Stimulated activated CD4-positive, alpha-beta T cell treated with anti-CD3 and anti-CD28 coated beads, TNF-alpha, amount 100 ng/mL, for 48 hours (primary cell): Measurements from ENCODE around the gene FARS2.

Experiments used
- DNase-seq, 3 donors: peaks; one replicate each; pipeline ENCODE4 v3.0.0-alpha.2; 2020; ENCODE audit warnings: low read depth in 3 of 3

FARS2 gene

DNA sequence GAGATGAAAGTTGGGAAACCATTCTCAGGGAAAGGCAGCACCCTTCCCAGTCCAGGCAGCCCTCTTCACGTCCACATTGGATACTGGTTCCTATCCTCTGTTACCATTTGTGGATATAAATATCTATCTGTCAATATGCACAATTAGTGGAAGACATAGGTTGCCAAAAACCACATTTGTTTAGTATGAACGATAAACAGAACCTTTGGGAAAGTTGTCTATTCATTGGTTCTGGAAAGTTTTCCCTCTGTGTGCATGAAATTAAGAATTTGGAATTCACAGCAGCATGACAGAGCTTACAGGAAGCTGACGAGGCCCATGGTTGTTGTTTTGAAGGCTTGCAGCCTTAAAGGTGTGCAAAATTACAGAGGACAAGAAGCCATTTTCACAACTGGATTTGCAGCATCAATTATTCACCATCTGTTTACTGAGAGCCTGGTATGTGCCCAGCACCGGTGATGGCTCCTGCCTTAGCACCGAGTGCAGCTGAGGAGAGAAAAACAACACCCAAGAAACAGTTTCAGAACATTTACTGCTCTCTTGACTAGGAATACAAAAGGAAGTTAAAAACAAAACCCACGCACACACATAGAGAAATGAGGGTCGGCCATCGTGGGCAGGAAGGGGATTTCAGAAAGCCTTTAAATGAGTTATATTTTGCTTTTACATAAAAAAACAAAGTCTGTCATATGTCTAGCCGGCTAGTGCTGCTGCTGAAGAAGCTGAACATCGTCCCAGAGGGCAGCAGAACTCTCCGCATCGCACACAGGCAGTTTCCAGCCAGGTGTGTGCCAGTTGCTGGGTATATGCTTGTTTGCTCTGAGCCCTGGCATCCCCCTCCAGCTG, 319.6 kb downstream of the FARS2 start:
- DNase-seq: no peak

DNA sequence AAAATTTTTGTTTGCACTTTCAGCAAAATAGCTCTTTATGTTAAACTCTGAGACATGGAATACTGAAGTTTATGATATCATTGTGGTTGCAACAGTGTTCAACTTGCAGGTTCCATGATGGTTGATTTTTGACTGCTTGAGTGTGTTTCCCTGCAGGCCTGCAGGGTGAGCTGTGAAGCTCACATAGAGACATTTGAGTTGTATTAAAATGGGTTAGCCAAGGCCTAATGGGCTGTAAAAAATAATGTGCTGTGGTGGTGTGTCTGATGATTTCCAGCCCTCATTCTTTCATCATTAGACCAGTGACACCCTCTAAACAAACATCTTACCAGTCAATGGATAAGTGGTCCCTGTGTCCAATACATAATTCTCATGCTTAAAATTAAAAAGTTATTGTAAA, 321.4 kb downstream of the FARS2 start:
- DNase-seq: no peak

- DNase-seq: no peak
Measured at GRCh38 chr6:5583528-5583927, 322.2 kb downstream of the FARS2 start.

DNA sequence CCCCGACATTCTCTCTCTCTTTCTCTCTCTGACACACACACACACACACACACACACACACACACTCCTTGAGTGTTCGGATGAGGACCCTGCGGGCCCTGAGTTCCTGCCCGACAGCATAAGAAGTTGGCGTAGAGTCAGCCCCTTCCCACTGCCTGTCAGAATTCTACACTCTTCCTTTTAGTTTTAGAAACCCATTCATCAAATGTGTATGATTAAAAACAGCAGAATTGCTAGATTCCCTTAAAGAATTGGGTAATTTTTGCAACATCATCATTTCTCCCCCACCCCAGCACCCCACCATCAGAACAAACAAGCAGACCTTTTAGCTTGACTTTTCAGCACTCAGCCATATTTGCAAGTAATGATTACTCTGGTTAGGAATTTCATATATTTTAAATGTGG, 322.8 kb downstream of the FARS2 start:
- DNase-seq: no peak

DNA sequence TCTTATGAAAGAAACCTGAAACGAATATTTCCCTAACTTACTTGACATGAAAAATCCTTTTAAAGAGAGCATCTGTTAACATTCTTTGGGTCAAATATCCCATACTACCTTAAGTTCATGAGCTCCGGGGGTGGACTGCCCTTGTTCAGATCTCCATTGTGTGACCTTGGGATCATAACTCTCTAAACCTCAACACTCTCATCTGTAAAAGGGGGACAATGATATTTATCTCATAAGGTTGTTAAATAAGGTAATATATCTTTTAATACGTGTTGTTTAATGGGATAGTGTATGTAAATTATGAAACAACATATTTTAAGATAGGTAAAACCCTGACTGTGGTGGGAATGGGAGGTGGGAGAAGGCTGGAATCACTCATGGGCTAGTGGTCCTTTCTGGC, 326.3 kb downstream of the FARS2 start:
- DNase-seq: no peak

GRCh38 chr6:5589422-5590141, 328.3 kb downstream of the FARS2 start:
- DNase-seq: no peak

DNA sequence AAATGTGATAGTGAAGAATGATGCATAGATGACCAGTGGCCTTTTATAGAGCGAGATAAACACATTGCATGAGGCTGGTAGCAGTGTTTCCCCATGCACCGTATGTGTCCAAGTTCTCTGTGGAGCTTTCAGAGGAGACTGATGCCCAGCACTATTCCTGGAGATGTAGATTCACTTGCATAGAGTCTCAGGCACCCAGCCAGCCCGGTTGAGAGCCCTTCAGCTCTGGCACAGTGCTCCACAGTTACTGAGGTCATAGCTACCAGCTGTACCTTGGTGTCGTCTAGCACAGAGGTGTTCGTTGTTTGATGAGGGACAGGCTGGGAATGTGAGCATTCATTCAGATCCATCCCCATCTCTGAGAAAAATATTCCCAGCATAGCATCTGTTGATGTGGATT, 328.9 kb downstream of the FARS2 start:
- no peak for DNase-seq

DNA sequence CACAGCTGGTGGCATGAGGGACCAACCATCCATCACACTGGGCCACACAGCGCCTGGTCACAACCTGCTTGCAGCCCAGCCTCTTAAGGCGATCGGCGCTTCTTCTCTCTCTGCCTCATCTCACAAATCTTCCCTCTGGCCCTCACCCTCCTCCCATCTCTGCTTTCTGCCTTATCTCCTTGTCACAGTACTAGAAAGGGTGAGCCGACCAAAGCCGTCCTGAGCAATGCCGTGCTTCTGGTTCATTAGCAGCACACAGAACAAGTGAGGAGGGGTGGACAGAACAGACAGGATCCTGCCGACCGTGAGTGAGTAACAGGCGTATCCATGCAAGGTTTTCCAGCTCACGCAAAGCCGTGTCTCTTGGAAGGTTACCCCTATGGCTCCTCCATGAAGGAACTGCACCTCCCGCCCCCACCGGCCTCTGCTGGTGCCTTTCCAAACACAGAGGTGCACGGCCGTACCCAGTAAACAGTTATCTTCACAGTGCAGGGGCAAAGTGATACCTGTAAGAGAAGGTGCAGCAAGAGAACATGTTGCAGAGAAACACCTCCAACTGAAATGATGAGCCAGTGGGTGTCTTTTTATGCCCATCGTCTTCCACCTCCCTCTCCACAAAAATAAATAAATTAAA, 331.7 kb downstream of the FARS2 start:
- no peak for DNase-seq

GRCh38 chr6:5595184-5595583, 333.9 kb downstream of the FARS2 start:
- no peak for DNase-seq

GRCh38 chr6:5597413-5597812, 336.1 kb downstream of the FARS2 start:
- no peak for DNase-seq

DNA sequence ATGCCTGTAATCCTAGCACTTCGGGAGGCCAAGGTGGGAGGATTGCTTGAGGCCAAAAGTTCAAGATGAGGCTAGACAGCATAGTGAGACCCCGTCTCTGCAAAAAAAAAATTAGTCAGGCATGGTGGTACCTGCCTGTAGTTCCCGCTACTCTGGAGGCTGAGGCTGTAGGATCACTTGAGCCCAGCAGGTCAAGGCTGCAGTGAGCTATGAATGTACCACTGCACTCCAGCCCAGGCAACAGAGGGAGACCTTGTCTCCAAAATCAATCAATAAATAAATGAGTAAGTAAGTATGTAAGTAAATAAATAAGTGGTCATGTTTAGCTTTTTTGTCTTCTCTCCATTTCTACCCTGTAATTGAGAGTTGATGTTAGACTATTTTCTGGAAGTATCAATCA, 336.8 kb downstream of the FARS2 start:
- no peak for DNase-seq

GRCh38 chr6:5599127-5599526, 337.8 kb downstream of the FARS2 start:
- no peak for DNase-seq

DNA sequence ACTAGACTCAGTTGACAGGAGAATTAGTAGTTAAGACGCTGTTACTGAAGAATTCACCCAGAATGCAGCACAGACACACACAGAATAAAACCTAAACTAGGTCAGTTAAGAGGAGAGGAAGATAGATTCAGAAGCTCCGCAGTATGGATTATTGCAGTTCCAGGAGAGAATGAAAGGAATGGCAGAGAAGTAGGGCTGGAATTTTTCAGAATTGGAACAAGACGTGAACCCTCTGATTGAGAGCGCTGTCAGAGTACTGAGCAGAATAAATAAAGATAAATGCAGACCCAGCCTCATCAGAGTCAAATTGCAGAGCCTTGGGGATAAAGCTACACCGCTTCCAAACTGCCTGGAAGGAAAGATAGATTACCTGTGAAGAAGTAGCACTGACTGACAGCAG, 344.6 kb downstream of the FARS2 start:
- DNase-seq: no peak

- no peak for DNase-seq
Measured at GRCh38 chr6:5606546-5606945, 345.2 kb downstream of the FARS2 start.

DNA sequence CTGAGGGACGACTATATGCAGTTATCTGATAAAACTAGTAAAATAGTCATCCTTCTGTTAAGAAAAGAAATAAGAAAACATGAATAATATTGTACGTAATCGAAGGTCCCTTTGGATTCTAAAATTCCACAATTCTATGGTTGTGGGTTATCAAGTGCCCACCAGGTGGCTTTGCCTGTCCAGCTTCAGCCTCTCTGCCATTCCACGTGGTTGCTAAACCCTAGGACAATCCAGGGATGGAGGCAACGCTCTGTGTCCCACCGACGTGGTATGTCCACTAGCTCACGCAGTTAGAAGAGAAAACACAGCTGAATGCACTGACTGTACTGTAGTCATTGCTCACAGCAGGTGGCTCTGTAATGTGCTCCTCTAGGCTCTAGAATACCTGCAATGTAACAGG, 349.3 kb downstream of the FARS2 start:
- no peak for DNase-seq

- no peak for DNase-seq
Measured at GRCh38 chr6:5617179-5617578, 355.9 kb downstream of the FARS2 start.

GRCh38 chr6:5619249-5619648, 357.9 kb downstream of the FARS2 start:
- DNase-seq: peak in 1 of 3 donors; percentile 5

- no peak for DNase-seq
Measured at GRCh38 chr6:5622276-5623005, 361.1 kb downstream of the FARS2 start.

DNA sequence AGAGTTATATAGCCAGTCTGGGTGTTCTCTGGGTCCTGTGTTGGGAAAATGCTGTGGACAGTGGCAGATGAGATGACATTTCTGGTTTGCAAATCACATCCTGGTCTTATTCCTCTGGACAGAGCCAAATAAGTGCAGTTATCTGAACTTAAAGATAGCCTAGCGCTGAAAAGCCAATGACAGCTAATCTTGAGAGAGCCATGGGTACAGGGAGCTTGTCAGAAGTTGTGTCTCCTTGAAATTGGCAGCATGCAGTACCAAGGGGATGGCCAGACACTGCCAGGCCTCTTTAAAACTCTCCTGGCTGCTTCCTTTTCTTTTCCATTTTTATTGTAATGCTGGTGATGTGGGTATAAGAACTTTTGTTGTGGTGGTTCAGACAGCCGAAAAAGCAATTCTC, 362.5 kb downstream of the FARS2 start:
- DNase-seq: no peak

DNA sequence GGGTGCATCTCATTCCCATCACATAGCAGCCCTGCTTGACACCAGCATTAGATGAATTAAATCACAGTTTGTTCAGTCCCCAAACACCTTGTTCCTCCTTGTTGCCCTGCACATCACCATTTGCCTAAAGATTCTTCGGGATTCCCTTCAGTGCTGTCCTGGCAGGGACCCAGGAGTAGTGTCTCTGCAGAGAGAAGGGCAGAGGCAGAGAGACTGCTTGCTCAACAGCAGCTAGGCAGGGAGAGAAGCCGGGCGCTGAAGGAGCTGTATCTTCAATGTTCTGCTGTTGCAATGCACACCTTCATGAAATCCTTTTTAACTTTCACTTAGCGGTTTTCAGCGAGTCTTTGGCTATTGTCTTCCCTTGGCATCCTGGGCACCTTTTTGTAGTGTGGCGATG, 362.9 kb downstream of the FARS2 start:
- DNase-seq: no peak

GRCh38 chr6:5626727-5627426, 365.6 kb downstream of the FARS2 start:
- no peak for DNase-seq

DNA sequence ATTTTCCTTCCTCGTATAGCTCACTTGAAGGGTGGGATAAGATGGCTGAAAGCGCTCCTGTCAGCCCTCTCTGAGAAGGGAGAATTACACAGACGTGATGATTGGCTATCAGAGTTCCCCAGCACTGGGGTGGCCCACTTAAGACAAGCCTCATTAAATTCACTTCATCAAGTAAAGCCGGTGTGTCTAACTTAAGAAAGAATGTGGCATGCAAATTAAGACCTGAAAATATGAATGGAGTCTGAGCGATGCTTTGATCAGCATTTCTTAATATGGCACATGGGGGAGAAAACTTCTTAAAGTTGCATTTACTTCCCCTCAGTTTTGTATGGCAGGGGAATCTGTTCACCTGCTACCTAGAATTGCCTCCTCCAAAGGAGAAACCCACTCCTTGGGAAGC, 369.3 kb downstream of the FARS2 start:
- DNase-seq: no peak
